GM15510 (cell line): ENCODE results near the gene MRPS23.

Experiments
- POLR2A ChIP-seq: IDR thresholded peaks from 3 replicates; pipeline ENCODE4 v1.6.1; 2011; ENCODE audit warnings: borderline replicate concordance; ENCODE audit not compliant: insufficient read length; ENCODE audit errors: extremely low read depth

MRPS23 gene

DNA sequence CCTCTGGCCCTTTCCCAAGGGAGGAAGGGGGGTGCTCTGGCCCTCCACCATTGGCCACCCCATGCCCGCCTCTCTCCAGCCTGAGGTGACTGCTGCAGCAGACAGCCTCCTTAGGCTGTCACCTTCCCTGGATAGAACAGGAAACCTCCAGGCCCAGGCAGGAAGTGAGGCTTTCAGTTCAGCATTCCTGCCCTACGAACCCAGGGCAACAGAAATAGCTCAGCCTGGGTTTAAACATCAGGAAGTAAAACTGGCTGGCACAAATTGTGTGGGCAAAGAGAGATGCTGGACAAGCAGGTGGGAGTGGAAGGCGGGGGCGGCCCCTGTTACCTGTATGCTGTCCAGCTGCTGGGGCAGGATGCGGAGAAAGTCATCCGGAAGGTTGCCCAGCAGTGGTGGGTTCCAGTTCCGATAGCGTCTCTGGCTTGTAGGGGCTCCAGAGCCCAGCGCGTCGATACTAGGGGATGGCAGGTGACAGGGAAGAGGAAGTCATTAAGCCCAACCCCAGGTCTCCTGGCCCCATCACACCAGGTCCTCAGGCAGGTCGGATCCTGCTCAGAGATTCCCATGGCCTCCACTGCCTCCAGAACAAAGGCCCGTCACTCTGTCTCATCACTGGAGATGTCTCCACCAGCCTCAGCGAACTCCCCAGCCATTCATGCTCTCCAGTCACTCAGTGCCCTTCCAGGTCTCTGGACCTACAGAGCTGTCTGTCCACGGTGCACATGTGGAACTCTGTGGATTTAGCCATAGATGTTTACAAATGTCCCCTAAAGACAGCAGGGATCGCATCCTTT, 23.6 kb upstream of the MRPS23 start:
- TF ChIP-seq POLR2A = no peak

DNA sequence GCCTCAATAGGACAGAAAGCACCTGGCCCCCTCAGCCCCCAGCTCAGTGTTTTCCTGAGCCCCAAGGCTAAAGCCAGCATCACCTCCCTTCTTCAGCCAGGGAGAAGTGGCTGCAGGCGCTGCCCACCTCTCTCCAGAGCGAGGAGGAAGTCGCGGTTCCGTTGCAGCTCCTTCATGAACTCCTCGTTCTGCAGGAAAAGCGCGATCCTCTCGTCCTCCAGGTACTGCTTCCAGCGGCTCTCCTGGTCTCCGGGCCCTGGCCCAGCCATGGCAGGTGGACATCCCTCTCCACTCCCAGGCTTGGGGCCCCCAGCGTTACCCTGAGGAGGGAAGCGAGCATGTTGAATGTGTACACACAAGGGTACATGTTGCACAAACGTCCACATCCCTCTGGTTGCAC, 22.7 kb upstream of the MRPS23 start:
- TF ChIP-seq POLR2A = no peak

DNA sequence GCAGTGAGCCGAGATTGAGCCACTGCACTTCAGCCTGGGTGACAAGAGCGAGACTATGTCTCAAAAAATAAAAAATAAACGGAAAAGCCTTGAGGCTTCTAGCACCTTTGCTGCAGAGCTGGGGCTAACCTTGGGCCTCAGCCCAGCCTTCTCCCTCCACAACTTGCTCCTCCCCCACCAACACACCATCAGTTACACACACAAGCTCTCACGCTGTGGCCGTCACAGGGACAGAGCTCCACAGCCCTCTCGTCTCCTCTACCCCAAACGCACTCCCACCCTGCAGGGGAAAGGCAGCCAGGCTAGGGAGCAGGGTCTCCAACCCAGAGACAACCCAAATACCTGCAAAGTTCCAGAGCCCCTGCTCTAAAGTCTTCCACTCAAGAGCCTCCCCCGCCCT, 22.0 kb upstream of the MRPS23 start:
- no peak for TF ChIP-seq POLR2A

DNA sequence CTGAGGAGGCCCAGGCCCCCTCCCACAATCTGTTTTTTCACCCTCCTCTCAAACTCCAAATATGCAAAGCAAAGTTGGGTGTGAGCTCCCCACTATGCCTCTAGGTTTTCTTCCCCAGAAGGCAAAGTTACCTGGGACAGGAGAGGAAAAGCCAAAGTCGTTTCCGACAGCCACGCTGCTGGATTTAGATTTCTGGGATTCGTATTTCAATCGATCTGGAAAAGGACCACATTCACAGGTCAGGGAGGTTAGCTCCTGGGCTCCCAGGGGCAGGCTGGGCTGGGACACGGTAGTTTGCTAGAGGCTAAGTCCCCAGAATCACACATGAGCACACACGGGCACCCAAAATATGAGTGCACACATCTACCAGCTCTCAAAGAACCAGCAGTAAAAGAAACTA, 21.3 kb upstream of the MRPS23 start:
- TF ChIP-seq POLR2A = no peak

DNA sequence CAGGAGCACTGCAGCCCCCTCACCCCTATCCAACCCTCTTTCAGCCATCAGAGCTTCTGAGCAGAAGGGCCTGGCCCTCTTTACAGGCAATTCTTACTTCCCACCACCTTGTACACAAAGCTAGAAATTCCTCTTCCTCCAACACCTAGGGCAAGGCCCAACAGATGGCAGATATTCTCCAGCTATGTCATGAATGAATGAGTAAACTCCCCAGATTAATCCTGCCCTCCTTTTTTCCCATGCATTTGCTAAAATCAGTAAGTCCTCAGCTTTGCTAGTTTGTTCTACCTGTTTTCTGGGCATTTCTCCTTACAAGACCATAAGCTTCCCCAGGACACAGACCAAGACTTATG, 20.4 kb upstream of the MRPS23 start:
- TF ChIP-seq POLR2A = no peak

DNA sequence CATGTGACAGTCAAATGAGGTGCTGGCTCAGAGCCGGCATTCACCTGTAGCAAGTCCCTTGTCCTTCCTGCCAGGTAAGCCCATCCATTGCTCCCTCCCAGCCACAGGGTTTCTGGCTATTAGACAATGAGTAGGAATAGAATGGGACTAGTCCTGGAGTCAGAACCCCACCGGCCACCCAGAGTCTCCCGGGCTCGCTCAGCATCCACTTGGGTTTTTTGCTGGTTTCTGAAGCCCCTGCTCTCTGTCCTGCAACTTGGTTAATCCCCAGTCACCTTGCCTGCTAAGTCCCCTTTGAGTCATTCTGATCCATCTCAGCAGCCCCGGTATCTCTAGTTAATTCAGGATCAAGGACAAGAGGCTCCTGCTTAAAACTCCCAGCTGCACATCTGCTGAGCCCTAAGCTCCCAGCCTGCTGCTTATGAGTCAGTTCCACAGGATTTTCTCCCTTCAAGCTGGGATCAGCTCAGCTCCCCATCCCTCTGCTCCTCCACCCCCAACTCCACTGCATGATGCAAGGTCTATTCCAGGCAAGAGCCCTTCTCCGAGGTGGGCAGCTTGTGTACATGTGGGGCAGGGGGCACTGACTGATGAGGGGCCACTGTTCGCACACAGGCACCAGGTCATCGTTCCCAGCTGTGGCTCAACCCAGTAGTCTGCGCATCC, 19.9 kb upstream of the MRPS23 start:
- TF ChIP-seq POLR2A = no peak

DNA sequence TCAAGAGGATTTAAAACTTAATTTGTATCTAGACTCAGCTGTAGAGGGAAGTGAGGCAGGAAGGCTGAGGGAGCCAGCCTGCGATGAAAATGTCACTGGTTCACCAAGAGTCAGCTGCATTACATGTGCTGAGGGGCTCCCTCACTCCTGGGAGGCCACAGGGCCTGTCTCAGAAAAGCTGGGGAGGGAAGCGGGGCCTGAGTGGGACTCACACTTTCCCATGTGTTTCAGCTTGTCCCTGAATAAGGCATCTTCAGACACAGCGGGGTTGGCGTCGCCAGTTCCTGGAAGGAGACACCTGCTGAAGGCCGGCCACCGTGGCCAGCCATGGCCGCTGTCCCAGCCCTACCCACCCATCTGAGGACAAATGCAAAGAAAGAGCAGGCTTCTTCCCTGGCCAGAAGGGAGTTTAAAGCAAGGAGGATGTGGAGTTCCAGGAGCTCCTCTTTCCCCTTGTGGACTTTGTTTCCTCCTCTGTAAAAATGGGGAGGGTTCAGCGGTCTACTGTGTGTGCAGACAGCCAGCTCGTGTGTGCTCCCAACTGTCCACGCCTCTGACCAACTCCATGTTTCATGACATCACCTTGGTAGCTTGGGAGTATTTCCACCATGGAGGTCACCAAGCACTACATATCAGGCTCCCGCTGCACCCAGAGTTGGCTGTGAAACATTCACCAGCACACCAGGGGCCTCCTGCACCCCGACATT, 19.2 kb upstream of the MRPS23 start:
- no peak for TF ChIP-seq POLR2A

DNA sequence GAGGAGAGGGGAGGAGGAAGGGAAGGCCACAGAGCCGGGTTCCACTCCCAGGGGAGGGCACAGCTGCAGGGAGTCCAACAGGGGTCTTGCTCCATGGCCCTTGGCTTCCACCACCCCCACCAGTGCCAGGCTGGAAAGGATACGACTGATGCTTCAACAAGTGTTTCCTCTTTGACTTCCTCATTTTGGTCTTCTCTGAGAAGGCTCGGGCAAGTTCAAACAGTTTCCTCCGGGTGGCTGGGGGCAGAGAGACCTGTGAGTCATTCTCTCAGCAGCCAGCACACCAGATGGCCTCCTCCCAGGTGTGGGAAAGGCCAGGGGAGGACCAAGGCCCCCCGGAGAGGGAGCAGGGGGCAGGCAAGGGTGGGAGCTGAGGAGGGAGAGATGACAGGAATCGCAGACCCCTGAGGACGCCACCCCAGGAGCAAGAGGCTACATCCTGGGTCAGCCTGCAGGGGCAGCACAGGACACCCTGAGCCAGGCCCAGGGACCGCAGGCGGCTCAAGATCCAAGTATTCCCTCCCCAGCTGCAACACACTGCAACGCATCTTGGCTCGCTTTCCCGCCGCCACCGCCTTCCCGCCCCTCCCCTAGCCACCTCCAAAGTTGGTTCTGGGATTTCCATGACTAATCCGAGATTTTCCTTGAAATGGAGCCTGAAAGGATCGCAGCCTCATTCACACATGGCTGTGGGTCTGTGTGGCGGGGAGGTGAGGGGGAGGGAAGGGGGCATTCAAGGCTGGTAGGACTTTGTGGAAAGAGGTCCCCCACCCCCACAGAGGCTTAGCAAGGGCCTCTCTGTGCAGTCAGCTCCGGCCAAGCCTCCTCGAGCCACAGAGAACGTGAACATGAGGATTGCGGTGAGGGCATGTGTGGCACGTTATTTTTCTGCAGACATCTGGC, 18.4 kb upstream of the MRPS23 start:
- no peak for TF ChIP-seq POLR2A

DNA sequence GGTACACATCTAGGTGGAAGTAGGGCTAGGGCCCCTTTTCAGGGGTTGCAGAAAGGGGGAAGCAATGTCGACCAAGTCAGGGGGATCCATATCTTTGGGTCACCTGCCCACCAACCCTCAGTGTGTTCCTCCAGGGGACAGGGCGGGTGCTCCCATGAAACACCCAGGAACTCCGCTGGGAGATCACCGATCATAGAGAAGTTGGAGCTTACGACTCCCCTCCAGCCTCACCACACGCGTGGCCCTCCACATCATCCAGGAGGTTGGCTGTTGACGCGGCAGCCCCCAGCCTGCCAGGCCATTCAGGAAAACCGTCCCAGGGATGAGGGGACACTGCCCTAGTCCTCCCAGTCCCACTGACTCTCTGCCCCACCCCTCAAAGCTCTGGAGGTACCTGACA, 17.3 kb upstream of the MRPS23 start:
- TF ChIP-seq POLR2A = no peak

DNA sequence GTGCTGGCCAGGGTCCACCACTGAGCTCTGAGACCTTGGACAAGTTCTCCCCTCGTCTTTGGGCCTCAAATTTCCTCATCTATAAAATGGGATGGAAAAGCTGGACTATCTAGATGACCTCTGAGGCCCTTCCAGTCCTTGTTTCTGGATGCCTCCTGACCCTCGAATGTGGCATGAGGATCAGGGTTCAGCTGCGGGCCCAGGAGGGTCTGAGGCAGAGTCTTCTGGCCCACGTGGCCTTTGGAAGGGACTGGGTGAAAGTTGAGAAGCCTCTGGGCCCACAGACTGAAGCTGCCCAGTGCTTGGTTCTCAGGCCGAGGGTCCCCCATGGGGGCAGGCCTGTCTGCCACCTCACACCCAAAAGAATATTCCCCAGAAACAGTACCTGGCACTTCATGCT, 16.9 kb upstream of the MRPS23 start:
- no peak for TF ChIP-seq POLR2A

DNA sequence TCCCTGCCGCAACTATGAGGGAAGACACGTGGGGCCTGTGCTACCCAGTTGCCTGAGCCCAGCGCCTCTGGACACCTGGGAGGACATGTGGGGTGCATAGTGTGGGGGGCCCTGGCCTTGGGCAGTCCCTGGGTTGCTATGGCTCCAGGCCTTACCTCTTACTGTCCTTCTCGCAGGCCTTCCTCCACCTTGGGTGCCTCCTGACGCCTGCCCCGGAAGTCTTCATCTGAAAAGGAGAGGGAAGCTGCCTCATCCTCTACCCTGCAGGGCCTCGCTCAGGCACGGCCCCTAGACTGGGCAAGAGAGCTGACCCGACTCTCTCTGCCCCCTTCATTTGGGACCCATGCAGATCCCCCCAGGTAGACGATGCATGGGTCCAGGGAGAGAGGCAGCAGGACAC, 16.5 kb upstream of the MRPS23 start:
- no peak for TF ChIP-seq POLR2A

DNA sequence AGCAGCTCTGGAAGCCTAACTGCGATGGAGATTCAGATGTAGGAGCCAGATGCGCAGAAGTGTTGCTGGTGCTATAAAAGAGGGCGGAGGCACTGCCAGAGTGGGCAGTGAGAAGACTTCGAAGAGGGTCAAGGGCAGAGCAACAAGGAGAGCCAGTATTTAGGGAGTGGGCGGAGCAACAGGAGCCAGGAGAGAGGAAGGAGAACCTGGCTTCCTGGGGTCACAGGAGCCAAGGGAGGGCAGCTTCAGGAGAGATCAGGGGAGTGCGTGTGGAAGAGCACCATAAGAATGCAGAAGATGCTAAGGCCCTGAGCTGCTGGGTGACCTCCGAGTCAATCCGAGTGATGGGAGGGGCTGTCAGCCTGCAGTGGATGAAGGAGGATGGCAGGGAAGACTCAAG, 14.4 kb upstream of the MRPS23 start:
- TF ChIP-seq POLR2A = no peak

DNA sequence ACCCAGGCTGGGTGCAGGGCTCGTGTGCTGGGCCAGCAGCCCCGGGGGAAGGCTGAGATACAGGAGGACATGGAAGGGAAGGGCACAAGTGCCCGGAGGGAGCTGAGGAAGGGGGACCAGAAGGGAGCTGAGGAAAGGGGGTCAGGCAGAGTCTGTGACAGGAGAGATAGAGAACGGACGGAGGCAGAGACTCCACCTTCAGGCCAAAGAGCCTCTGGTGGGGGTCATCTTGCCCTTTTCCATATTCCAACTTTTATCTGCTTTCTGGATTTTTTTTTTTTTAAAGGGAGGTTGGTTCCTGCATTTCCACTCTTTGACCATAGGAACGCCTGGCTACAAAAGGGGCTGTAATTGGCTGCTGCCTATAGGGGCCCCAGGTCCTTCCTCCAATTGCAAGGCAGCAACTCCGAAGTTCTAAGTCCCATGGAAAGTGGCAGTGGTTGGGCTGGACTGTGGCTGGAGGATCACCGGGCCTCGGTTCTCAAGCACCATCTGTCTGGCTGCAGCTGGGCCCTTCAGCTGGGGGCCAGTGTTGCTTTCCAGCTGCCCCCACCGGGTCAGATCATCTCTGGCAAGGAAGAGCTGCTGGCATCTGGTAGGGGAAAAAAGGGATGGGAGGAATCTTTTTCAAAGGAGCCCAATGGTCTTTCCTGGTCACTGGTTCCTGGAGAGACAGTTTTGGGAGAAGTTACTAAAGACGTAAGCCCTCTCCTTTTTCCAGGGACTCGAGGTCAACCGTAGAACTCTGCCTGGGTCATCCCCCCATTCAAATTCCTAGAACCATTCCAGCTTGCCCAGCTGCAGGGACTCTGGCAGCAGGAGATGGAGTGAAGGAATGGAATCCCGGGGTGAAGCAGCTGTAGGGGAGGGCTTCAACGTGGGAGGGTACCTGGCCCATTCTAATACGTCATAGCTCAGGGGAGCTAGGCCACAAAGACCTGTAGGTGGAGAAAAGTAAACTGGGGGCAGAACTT, 13.1 kb upstream of the MRPS23 start:
- no peak for TF ChIP-seq POLR2A

DNA sequence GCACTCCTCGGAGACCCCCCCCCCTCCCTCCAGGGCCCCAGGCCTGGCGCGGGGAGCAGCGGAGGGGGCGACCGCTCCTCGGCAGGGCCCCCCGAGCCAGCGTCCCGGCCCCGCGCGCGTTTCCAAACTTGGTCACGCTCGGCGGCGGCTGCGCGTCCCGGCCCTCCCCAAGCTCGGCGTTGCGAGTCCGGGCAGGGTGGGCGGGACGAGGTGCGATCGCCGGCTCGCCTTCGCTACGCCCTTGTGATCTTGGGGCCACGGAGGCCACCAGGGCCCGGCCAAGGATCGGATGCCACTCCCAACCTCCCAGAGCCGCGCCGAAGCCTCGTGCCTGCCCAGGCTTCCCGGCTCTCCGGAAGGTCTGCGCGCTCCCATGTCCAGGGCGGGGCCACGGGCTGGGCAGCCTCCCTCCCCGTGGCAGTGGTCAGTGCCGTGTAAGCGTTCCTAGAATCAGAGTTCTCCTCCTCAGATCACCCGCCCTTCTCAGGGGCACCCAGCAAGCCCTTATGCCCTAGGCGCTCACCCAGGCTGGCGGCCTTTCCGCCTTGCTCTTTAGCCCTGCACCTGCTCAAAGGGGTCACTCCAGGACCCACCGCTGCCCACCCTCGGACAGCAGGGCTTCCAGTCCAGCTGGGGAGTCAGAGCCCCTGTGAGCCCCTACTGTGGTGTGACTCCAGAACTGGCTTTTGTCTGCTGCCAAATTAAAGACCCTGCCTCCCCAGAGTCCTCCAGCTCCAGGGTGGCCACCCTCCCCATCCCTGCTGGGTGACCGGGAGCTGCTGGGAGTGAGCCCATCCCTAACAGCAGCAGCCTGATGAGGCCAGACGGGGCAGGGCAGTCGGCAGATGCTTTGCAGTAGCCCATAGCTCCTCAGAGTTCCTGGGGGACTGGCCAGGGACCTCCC, 12.2 kb upstream of the MRPS23 start:
- no peak for TF ChIP-seq POLR2A
